Activated CD8-positive, alpha-beta memory T cell treated with anti-CD3 and anti-CD28 coated beads for 36 hours (primary cell): ENCODE results near the gene NID1. TPM values are rescaled to one million over a fixed set of nuclear protein-coding genes. Genes with fewer than 3 reads are reported as not detected.

Source experiments
- CTCF ChIA-PET: fragments of 350-600 bp; sonication (Branson Sonifier 250); formaldehyde crosslinking; loops from one replicate; lab custom pipeline; 2021; ENCODE audit warnings: antibody characterized with exemption; lab: Charles Lee
- POLR2A ChIA-PET: fragments of 350-600 bp; sonication (Branson Sonifier 250); formaldehyde crosslinking; loops from one replicate; lab custom pipeline; 2021; ENCODE audit warnings: antibody characterized with exemption; lab: Charles Lee
- total RNA-seq, 2 experiments: library from RNA; stranded (reverse); gene quantifications; one replicate each; pipeline ENCODE4 v1.2.3, GENCODE V29; 2021

NID1 gene, protein sequence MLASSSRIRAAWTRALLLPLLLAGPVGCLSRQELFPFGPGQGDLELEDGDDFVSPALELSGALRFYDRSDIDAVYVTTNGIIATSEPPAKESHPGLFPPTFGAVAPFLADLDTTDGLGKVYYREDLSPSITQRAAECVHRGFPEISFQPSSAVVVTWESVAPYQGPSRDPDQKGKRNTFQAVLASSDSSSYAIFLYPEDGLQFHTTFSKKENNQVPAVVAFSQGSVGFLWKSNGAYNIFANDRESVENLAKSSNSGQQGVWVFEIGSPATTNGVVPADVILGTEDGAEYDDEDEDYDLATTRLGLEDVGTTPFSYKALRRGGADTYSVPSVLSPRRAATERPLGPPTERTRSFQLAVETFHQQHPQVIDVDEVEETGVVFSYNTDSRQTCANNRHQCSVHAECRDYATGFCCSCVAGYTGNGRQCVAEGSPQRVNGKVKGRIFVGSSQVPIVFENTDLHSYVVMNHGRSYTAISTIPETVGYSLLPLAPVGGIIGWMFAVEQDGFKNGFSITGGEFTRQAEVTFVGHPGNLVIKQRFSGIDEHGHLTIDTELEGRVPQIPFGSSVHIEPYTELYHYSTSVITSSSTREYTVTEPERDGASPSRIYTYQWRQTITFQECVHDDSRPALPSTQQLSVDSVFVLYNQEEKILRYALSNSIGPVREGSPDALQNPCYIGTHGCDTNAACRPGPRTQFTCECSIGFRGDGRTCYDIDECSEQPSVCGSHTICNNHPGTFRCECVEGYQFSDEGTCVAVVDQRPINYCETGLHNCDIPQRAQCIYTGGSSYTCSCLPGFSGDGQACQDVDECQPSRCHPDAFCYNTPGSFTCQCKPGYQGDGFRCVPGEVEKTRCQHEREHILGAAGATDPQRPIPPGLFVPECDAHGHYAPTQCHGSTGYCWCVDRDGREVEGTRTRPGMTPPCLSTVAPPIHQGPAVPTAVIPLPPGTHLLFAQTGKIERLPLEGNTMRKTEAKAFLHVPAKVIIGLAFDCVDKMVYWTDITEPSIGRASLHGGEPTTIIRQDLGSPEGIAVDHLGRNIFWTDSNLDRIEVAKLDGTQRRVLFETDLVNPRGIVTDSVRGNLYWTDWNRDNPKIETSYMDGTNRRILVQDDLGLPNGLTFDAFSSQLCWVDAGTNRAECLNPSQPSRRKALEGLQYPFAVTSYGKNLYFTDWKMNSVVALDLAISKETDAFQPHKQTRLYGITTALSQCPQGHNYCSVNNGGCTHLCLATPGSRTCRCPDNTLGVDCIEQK
- under 1 TPM; 0.08 TPM for total RNA-seq

GRCh38 chr1:236064674-236065508, at the start of gene NID1:
Gene NID1, minus strand, starts transcription at chr1:236065090. Its CDS starts 11 bp downstream, at chr1:236065079.
- ChIA-PET POLR2A (no interaction called here), CTCF (no interaction called here)

- ChIA-PET POLR2A (no interaction called here), CTCF (no interaction called here)
Observed at GRCh38 chr1:236114076-236114747, 49.3 kb upstream of the NID1 start.

DNA sequence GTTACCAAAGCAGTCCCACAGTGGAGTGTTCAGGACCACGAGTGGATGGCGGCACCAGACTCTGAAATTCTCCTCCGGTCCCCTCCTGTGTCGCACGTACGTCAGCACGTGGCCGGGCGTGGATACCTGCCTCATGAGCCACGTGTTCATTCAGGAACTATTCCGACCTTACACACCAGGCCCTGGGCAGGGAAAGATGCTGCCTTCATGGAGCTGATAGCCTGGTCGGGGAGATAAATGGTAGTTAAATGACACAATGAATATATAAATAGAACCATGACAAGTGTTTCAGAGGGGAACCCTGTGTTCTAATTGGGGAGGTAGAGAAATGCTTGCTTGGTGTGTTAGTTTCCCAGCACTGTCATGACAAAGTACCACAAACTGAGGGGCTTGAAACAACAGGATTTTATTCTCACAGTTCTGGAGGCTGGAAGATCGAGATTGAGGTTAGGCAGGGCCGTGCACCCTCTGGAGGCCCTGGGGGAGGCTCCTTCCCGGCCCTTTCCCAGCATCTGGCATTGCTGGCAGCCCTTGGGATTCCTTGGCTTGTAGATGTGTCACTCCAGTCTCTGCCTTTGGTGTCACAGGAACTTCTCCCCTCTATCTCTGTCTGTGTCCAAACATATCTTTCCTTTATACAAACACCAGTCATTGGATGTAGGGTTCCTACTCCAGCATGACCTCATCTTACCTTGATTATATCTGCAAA, 48.6 kb upstream of the NID1 start:
- POLR2A ChIA-PET: no interaction called here
- CTCF ChIA-PET: no interaction called here

GRCh38 chr1:236112332-236112627, 47.4 kb upstream of the NID1 start:
- POLR2A ChIA-PET: no interaction called here
- CTCF ChIA-PET: interaction anchor here (1.1 kb wide), 1 partner anchor 12 kb away, joined by 3 read pairs; no protein-coding TSS in a partner anchor

DNA sequence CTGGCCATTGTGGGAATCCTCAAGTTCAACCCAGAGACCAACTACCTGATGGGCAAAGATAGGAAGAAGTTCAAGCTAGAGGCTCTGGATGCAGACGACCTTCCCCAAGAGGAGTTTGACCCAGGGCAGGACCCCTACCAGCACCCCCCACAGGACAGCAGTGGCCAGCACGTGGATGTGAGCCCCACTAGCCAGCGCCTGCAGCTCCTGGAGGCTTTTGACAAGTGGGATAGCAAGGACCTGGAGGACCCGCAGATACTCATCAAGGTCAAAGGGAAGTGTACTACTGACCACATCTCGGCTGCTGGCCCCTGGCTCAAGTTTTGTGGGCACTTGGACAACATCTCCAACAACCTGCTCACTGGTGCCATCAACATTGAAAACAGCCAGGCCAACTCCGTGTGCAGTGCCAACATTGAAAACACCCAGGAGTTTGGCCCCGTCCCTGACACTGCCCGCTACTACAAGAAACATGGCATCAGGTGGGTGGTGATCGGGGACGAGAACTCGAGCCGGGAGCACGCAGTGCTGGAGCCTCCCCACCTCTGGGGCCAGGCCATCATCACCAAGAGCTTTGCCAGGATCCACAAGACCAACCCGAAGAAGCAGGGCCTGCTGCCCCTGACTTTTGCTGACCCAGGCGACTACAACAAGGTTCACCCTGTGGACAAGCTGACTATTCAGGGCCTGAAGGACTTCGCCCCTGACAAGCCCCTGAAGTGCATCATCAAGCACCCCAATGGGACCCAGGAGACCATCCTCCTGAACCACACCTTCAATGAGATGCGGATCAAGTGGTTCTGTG, 46.8 kb upstream of the NID1 start:
- CTCF ChIA-PET: interaction anchor here (1.1 to 1.9 kb wide), 2 partner anchors 13 to 341 kb away, joined by 3 to 5 read pairs; no protein-coding TSS in a partner anchor
- POLR2A ChIA-PET: no interaction called here

DNA sequence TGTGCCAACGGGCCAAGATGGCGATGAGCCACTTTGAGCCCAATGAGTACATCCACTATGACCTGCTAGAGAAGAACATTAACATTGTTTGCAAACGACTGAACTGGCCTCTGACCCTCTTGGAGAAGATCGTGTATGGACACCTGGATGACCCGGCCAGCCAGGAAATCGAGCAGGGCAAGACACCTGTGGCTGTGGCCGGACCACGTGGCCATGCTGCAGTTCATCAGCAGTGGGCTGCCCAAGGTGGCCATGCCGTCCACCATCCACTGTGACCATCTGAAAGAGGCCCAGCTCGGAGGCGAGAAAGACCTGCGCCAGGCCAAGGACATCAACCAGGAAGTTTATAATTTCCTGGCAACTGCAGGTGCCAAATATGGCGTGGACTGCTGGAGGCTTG, 45.2 kb upstream of the NID1 start:
- CTCF ChIA-PET: interaction anchor here (0.7 to 1.9 kb wide), 2 partner anchors 46 to 342 kb away, joined by 3 to 5 read pairs; no protein-coding TSS in a partner anchor

DNA sequence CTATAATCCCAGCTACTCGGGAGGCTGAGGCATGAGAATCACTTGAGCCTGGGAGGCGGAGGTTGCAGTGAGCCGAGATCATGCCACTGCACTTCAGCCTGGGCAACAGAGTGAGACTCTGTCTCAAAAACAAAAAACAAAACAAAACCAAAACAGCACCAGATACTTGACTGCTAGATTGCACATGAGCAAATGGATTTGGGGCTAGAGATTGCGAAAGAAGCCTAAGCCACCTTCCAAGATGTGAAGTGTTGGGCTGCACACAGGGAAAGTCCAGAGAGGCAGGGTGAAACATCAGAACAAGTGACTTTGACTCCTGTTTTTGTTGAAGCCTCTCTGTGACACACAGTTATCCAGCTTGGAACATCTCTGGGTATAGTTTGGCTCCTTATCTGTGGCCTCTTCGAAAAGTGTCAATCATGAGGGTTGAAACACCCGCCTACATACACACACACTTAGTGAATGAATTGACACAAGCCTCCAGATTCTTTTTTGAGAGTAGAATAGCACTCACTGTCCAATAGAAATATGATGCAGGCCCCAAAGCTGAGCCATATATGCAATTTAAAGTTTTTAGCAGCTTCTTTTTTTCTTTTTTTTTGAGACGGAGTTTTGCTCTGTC, 43.2 kb upstream of the NID1 start:
- ChIA-PET POLR2A (no interaction called here), CTCF (interaction anchor here (1.3 kb wide), 1 partner anchor 36 kb away, joined by 3 read pairs; no protein-coding TSS in a partner anchor)

More for the DNA sequence above, 45.2 kb upstream of the NID1 start:
- POLR2A ChIA-PET: interaction anchor here (0.9 kb wide), 1 partner anchor 414 kb away, joined by 4 read pairs; the partner anchor contains the start of gene LGALS8

DNA sequence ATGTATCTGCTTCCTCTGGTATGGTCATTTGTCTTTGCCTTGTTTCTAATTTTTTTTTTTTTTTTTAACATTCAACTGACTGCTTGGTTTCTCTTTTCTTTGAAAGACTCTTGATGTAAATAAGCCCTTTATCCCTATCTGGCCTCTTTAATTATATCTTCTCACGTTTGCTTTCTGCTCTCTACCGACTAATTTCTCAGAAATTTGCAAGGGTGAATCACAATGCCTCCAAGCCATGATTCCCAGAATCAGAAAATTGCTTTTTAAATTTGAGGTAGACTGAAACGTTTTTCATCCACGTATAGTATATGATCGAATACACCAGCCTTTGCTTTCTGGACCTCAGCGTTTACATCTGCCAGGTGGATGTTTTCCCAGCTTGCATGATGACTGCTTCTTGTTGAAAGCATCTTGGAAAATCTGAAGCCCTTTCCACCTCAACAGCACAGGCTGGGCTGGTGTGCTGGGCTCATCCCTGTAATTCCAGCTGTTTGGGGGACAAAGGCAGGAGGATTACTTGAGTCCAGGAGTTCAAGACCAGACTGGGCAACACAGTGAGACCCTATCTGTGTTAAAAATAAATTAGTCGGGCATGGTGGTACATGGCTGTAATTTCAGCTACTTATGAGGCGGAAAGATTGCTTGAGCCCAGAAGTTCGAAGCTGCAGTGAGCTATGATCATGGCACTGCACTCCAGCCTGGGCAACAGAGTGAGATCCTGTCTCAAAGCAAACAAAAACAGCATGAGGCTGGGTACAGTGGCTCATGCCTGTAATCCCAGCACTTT, 42.4 kb upstream of the NID1 start:
- ChIA-PET CTCF (interaction anchor here (0.7 to 1.3 kb wide), 2 partner anchors 37 to 402 kb away, joined by 3 read pairs; no protein-coding TSS in a partner anchor), POLR2A (no interaction called here)

GRCh38 chr1:236103646-236104218, 38.8 kb upstream of the NID1 start:
- CTCF ChIA-PET: interaction anchor here (1.1 kb wide), 1 partner anchor 447 kb away, joined by 3 read pairs; no protein-coding TSS in a partner anchor
- POLR2A ChIA-PET: no interaction called here

GRCh38 chr1:236103059-236103458, 38.2 kb upstream of the NID1 start:
- ChIA-PET POLR2A (no interaction called here), CTCF (interaction anchor here (1.0 kb wide), 1 partner anchor 321 kb away, joined by 3 read pairs; no protein-coding TSS in a partner anchor)

GRCh38 chr1:236102611-236103010, 37.7 kb upstream of the NID1 start:
- POLR2A ChIA-PET: no interaction called here
- CTCF ChIA-PET: interaction anchor here (1.0 kb wide), 1 partner anchor 321 kb away, joined by 3 read pairs; no protein-coding TSS in a partner anchor

GRCh38 chr1:236101233-236102200, 36.6 kb upstream of the NID1 start:
- ChIA-PET CTCF (no interaction called here), POLR2A (no interaction called here)

DNA sequence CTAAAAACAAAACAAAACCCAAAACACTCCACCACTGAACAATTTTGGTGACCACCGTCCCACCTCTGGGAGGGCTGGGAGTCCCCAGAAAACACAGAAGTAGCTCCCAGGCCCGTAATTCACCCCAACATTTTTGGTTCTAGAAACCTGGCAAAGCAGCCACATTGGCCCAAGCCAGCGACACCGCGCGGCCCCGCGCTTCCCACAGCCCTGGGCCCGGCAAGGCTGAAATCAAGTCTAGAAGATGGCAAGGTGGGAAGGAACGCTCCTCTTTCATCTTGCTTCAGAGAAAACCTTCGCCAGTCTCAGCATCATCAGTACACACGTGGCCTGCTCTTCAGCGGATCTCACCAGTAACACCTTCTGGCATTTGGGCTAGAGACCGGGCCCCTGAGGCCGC, 35.9 kb upstream of the NID1 start:
- CTCF ChIA-PET: no interaction called here

More for the DNA sequence above, 35.9 kb upstream of the NID1 start:
- POLR2A ChIA-PET: no interaction called here
